ENCODE data around the gene TUBGCP3.

Gene TUBGCP3

DNA sequence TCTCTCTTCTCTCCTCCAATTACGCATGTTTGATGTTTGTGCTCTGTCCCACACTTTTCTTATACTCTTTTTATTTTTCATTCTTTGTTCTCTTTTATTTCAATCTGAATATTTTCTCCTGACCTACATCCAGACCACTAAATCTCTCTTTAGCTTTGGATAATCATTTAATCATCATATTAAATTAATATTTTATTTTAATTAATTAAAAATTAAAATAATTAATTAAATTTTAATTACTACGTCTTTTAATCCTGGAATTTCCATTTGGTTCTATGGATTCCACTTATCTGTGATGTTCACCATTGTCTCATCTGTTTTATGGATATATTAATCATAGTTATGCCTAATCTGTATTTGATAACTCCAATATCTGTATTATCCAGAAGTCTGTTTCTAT lies 149.4 kb downstream of the TUBGCP3 start:
- DNase-seq (ENCODE audit: low spot score) = no peak

DNA sequence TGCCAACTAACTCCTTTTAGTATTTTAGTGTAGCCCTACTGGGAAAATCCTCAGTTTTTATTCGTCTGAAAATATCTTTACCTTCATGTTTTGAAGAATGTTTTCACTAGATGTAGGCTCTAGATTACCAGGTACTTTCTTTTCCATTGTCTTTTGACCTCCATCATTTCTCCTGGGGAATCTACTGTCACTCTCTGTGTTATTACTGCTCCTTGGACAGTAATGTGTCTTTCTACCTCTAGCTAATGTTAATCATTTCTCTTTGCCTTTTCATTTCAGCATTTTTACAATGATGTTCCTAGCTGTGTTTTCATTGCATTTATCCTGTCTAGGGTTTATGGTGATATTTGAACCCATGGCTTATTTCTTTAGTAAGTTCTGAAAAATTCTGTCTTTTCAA lies 149.9 kb downstream of the TUBGCP3 start:
- no peak for DNase-seq (ENCODE audit: low spot score)

DNA sequence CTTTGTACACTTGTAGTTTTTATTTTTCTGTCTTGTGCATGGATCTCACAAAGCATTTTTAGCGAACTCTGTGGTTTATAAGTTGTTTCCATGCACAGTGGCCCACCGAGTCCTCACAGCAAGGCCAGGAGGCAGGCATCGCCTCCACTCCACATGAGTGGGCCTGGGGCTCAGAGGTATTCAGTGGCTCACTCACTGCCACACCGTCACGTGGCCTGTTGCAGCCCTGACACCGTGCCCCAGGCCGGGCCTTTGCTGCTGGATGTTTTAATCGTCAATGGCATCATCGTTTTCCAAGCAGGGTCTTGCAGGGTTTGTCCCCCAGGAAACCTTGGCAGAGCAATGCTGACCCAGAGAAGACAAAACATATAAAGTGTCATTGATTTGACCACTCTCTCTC lies 152.0 kb downstream of the TUBGCP3 start:
- DNase-seq (ENCODE audit: low spot score) = no peak

Measured in LoVo (cell line).